PC-3 (cell line): ENCODE measurements around the gene PDE3B.

Source experiments
- EZH2 ChIP-seq: fragments of 300-600 bp; sonication (generic); IDR thresholded peaks from one replicate; pipeline ENCODE4 v1.6.1; 2017; ENCODE audit warnings: antibody characterized with exemption, mild to moderate bottlenecking, low read length; ENCODE audit not compliant: unreplicated experiment
- EZH2phosphoT487 ChIP-seq: fragments of 300-600 bp; sonication (generic); IDR thresholded peaks from 2 replicates; pipeline ENCODE4 v1.6.1; 2018; ENCODE audit warnings: mild to moderate bottlenecking, antibody characterized with exemption, low read length, borderline replicate concordance
- TF ChIP-seq, protein P1 (sequence below): fragments of 300-600 bp; sonication (generic); conservative IDR thresholded peaks from 2 replicates; pipeline ENCODE4 v1.5.1; 2017; ENCODE audit warnings: antibody characterized with exemption, low read depth, mild to moderate bottlenecking, low read length

- TF ChIP-seq, protein P1, sequence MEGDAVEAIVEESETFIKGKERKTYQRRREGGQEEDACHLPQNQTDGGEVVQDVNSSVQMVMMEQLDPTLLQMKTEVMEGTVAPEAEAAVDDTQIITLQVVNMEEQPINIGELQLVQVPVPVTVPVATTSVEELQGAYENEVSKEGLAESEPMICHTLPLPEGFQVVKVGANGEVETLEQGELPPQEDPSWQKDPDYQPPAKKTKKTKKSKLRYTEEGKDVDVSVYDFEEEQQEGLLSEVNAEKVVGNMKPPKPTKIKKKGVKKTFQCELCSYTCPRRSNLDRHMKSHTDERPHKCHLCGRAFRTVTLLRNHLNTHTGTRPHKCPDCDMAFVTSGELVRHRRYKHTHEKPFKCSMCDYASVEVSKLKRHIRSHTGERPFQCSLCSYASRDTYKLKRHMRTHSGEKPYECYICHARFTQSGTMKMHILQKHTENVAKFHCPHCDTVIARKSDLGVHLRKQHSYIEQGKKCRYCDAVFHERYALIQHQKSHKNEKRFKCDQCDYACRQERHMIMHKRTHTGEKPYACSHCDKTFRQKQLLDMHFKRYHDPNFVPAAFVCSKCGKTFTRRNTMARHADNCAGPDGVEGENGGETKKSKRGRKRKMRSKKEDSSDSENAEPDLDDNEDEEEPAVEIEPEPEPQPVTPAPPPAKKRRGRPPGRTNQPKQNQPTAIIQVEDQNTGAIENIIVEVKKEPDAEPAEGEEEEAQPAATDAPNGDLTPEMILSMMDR = no peak
- TF ChIP-seq EZH2 (no peak), EZH2phosphoT487 (no peak)
Observed at GRCh38 chr11:14643697-14644225, at the start of gene PDE3B.
